ENCODE data around the gene RFNG. TPM values are rescaled to one million over a fixed set of nuclear protein-coding genes. Genes with fewer than 3 reads are reported as not detected.

RFNG gene, protein sequence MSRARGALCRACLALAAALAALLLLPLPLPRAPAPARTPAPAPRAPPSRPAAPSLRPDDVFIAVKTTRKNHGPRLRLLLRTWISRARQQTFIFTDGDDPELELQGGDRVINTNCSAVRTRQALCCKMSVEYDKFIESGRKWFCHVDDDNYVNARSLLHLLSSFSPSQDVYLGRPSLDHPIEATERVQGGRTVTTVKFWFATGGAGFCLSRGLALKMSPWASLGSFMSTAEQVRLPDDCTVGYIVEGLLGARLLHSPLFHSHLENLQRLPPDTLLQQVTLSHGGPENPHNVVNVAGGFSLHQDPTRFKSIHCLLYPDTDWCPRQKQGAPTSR
- total RNA-seq = 10 to 100 TPM; 16.7 to 18.3 TPM

DNA sequence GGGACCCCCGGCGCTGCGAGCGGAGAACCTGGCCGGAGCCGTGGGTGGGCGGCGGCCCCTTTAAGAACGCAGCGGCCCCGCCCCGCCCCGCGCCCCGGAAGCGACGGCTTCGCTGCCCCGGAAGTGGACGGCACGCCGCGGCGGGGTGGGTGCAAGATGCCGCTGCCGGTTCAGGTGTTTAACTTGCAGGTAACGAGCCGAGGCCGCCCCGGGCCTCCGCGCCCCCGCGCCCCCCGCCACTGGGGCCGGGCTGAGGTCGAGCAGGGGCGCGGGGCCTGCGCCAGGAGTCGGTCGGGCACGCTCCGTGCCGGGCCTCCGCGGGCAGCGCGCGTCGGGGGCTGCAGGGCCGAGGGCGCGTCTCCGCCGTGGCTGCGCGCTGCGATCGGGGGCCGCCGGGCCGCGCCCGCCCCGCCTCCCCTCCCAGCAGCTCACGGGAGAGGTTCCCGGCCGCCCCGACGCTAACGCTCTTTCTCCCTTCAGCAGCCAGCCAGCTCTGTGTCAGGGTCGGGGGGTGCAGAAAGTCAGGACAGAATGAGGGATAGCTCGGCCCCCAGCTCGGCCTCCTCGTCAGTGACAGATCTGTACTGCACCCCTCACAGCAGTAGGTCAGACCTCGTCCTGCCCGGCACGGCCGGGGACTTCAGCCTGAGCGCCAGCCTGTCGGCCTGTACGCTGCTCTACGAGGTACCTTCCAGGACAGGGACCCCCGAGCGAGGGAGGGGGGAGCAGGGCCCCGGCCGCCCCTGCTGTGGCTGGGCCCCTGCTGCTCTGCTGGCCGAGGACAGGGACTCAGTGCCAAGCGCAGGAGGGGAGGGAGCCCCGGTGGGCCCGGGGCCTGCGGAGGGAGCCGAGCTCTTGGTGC lies at the start of gene RFNG, which contains the start of gene GPS1:
RFNG (minus strand) TSS at position 36 of the 862 bp plus-strand sequence. CDS start 45 bp downstream, outside the sequence.
GPS1 (plus strand) TSS at position 123 of the 862 bp plus-strand sequence; CDS start at position 157, 34 bp downstream.
- CTCF ChIA-PET = interaction anchor here (1.0 to 1.9 kb wide), 2 partner anchors 14 to 32 kb away, joined by 3 to 5 read pairs; partner anchors contain the start of gene DUS1L
- POLR2A ChIA-PET = interaction anchor here (0.6 to 1.1 kb wide), 2 partner anchors 21 to 184 kb away, joined by 3 read pairs; partner anchors contain the start of gene RAC3

DNA sequence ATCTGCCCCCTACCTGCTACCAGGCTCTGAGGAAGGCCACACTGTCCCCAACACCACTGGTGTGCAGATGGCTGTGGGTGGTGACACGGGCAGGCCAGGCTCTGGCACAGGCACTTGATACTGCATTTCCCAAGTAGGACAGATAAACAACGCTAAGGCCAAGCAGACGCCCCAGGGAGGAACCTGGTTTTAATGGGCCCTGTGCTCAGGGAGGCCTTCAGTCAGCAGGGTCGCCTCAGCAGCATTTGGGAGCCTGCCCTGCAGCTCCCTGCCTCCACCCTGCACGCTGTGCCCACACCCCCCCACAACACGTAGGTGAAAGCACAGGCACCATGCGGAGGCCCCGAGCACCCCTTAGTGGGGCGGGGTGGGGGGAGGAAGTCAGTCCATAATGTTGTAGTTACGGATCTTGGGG lies 49.7 kb upstream of the RFNG start:
- ChIA-PET CTCF (no interaction called here), POLR2A (no interaction called here)

DNA sequence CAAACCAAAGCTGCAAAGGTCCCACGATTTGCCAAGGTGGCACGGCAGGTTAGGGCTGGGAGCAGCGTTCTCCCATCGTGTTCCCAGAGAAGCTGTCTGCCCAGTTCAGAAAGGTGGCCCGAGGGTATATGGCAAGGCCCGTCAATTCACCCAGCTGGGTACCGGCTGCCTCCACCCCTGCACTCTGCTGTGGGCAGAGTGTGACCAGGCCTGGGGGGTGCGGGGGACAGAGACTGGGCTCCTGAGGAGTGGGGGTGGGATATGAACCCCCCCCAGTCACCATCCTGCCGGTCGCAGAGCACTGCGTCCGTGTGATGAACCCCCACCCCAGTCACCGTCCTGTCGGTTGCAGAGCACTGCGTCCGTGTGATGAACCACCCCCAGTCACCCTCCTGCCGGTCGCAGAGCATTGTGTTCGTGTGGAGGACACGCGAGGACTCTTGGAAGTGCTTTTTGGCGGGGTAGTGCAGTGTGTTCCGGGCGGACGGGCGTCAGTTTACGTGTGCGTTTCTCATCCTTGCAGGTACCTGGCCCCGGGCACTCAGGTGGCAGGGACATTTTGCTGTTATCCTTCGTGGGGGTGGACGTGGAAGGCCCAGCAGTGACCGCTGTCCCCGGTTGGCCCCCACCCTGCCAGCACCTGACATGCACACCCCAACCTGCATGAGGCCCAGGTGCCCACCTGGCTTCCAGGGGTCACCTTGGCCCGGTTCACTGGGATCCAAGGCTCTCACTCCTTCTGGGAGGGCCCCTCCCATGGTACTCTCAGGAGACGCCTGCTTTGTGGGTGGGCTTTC lies 49.1 kb upstream of the RFNG start:
- POLR2A ChIA-PET = interaction anchor here (0.7 kb wide), 1 partner anchor 63 kb away, joined by 3 read pairs; the partner anchor contains the start of gene DCXR

DNA sequence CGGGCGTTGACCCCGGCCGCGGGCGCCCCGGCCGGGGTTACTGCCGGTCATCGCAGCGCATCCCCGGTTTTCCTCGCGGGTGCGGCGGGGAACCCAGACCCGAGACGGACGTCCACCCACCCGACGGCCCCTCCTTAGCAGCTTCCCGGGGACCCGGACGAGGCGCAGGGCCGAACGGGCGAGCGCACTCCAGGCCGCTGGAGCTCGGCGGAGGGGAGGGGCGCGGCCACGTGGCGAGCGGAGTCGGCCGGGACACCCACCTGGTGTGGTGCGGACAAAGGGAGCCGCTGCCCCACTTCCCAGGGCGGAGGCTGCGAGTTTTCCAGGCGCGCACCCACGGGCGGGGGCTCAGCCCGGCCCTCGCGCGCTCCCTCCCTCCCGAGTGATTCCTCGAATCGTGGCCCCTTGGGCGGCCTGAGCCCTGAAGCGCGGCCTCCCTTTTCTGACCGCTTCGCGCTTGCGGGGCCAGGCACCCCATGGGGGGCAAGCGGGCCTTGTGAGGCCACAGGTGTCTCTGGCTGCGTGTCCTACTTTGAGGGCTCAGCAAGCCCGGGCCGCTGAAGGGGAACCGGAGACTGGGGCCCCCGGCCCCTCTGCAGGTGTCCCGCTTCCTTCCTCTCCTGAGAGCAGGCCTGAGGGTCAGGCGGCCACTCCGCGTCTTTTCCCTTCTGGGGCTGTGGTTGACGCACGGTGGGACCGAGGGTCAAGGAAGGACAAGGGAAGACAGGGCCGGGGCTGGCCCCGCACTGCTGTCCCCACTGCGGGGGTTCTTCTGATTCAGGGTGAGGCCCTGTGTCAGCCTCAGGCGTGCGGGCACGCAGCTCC lies 47.5 kb upstream of the RFNG start:
- ChIA-PET POLR2A (interaction anchor here (0.6 to 1.0 kb wide), 9 partner anchors 34 to 311 kb away, joined by 3 to 8 read pairs (median 3); partner anchors contain the start of genes CENPX, DCXR and LRRC45), CTCF (interaction anchor here (0.7 to 1.9 kb wide), 8 partner anchors 9 to 140 kb away, joined by 3 to 9 read pairs (median 3); no protein-coding TSS in a partner anchor)

More for the DNA sequence above, 49.1 kb upstream of the RFNG start:
- CTCF ChIA-PET = interaction anchor here (1.0 kb wide), 1 partner anchor 81 kb away, joined by 3 read pairs; no protein-coding TSS in a partner anchor

DNA sequence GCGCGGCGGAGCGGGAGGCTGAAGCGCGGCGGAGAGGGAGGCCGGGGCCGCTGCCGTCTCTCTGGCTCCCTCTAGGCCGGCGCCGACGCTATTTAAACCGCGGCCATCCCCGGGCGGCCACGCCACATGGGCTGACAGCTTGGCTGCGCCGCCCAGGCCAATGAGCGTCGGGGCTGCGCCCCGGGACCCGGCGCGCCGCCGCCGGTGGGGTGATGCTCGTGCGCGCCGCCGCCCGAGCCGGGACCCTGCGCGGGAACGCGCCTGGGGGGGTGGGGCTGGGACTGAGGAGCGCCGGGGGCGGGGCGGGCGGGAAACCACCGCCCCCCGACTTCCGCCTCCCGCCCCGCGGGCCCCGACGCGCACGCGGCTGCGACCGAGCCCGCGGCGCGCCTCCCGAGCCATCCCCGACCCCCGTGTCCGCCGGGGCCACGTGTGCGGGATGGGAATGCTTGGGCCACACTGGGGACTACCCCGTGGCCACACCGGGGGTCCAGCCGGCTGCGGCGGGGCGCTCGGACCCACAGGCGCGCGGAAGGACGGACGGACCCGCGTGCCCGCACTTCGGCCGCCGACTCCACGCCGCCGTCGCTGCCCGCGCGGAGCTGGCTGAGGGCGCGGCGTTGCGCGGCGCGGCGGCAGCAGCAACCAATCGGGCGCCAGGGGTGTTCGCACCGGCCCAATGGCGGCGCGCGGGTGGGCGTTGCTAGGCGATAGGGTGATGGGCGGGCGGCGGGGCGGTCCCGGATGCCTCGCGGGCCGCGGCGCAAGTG lies 46.7 kb upstream of the RFNG start, which contains the start of gene FASN:
FASN (minus strand) TSS at position 68 of the 770 bp plus-strand sequence. CDS start 1,791 bp downstream, outside the sequence.
- POLR2A ChIA-PET = interaction anchor here (0.6 to 1.0 kb wide), 10 partner anchors 8 to 341 kb away, joined by 3 to 8 read pairs (median 3); partner anchors contain the start of genes CENPX, DCXR and LRRC45
- CTCF ChIA-PET = interaction anchor here (0.7 to 1.9 kb wide), 9 partner anchors 10 to 139 kb away, joined by 3 to 9 read pairs (median 3); no protein-coding TSS in a partner anchor

DNA sequence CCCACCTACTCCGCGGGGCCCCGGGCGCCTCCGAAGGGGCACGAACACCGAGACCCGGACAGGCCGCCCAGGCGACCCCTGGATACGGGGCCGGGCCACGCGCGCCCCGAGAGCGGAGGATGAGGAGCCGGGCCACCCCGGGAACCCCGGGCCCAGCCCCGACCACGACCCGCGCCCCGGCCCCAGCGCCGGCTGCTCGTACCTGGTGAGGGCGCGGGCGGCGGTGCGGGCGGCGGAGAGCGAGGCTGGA lies 46.2 kb upstream of the RFNG start:
- ChIA-PET POLR2A (interaction anchor here (1.0 kb wide), 1 partner anchor 9 kb away, joined by 3 read pairs; no protein-coding TSS in a partner anchor), CTCF (interaction anchor here (0.8 to 1.5 kb wide), 3 partner anchors 44 to 78 kb away, joined by 3 read pairs; no protein-coding TSS in a partner anchor)

DNA sequence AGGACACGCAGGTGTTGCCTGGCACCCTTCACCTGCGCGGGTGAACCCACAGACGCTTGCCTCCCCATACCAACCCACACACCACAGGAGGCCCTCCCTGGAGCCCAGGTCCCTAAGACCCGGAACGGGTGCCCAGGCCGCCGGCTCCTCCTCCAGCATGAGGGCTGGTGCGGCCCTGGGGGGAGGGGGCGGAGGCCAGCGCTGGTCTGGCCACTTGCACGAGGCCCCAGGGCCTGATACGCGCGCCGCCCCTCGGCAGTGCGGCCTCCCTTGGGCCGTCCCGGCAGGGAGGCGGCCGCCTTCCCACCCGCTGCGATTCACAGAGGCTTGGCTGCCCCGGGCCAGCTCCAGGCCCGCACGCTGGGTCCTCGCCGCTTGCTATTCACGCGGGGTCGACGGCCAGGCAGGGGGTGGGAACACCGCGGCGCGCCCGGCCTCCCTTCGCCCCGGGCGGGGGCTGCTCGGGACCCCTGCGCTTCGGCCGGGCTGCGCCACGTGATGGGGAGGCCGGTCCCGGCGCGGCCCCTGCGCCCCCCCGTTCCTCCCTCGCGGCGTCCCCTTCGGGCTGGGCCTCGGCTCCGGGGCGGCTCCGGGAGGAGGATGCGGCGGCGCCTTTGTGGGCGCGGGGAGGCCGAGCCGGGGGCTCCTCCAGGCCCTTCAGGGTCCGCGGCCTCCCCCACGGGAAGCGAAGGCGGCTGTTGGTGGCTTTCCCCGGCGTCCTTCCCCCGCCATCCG lies 45.7 kb upstream of the RFNG start:
- POLR2A ChIA-PET = interaction anchor here (1.0 to 1.8 kb wide), 2 partner anchors 9 kb away, joined by 3 to 7 read pairs; no protein-coding TSS in a partner anchor
- CTCF ChIA-PET = interaction anchor here (0.8 to 1.5 kb wide), 3 partner anchors 43 to 78 kb away, joined by 3 read pairs; no protein-coding TSS in a partner anchor

DNA sequence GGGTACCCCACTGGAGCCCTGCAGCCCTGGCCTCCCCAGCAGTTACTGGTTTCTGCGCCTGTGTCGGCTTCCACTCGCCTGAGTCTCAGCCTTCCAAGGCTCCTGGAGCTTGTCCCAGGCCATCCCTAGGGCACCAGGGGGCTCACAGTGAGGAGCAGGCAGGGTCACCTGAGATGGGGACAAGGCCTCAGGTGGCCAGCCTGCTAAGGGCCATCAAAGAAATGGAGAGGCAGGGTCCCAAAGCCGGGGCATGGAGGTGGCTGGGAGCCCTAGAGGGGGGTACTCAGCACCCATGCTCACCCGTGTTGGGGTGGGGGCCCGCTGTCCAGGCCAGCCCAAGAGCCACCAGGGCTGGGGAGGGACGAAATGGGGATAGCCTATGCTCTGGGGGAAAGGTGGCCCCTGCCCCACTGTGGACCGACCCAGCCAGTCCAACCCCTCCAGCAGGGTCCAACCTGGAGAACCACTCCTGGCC lies 45.1 kb upstream of the RFNG start:
- CTCF ChIA-PET = no interaction called here
- POLR2A ChIA-PET = interaction anchor here (0.7 to 1.8 kb wide), 2 partner anchors 10 to 14 kb away, joined by 3 to 7 read pairs; no protein-coding TSS in a partner anchor

DNA sequence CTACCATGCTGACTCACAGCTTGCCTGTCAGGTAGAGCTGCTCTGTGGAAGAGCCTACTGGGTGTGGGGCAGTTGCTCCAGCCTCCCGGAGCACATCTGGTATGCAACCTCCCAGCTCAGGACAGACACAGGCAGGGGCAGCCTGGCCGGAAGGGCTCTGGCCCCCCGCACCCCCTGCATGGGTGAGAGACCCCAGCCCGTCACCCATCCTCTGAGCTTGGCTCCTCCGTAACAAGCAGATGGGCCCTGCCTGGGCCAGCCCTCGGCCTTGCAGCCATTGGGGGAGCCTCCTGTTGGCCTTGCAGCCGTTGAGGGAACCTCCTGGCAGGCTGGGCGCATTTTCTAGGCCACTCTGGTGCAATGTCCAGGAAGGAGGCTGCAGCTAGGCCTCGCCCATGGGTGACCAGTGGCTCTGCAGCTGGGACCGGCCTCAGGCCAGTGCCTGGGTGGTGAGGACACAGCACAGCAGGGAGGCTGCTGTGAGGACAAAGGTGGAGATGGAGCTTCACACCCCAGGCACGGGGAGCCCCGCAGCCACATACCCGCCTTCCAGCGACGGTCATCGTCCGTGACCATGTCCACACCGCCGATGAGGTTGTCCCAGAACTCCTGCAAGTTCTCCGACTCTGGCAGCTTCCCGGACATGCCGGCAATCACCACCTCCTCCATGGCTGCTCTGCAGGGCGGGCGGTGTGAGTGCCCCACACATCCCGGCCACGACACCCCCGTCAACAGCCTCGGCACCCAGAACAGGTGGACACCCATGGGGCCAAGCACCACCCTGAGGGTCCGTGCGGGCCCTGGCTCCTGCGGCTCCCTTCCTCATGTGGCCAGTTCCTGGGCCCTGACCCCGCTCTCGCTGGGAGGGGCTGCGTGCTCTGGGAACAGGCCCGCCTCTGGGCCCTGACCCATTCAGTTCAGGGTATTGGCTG lies 44.4 kb upstream of the RFNG start:
- ChIA-PET CTCF (interaction anchor here (1.7 kb wide), 1 partner anchor 10 kb away, joined by 3 read pairs; no protein-coding TSS in a partner anchor), POLR2A (interaction anchor here (0.7 to 1.8 kb wide), 2 partner anchors 10 to 13 kb away, joined by 3 to 7 read pairs; no protein-coding TSS in a partner anchor)

DNA sequence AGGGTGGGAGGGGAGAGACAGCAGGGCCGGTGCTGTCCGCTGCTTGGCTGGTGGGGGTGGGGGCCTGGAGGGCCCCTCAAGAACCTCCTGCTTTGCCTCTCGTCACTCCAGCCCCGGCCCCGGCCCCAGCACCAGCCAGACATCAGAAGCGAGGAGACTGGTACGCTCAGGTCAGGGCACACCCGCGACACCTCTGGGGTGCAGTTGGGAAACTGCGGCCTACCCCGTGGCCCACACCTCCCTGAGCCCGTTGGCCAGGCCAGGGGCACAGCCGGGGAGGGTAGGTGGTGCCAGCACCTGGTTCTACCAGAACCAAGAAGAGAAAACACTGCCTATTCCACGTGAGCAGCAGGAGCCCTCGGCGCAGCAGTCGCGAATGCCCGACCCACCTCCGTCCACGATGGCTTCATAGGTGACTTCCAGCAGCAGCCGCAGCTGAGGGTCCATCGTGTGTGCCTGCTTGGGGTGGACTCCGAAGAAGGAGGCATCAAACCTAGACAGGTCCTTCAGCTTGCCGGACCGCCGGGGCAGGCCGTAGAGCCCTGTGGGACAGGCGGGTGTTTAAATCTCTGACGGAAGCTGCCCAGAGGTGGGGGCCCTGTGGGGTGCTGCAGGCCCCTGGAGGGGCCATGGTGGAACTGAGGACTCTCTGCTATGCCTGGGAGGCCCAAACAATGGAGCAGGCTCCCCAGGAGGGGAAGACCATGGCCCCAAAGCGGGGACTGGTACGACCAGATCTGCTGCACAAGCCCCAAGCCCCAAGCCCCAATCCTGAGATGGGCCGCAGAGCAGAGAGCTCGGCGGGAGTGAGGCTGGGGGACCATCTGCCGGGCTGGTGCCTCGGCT lies 43.5 kb upstream of the RFNG start:
- POLR2A ChIA-PET = no interaction called here
- CTCF ChIA-PET = interaction anchor here (1.7 kb wide), 1 partner anchor 11 kb away, joined by 3 read pairs; no protein-coding TSS in a partner anchor

DNA sequence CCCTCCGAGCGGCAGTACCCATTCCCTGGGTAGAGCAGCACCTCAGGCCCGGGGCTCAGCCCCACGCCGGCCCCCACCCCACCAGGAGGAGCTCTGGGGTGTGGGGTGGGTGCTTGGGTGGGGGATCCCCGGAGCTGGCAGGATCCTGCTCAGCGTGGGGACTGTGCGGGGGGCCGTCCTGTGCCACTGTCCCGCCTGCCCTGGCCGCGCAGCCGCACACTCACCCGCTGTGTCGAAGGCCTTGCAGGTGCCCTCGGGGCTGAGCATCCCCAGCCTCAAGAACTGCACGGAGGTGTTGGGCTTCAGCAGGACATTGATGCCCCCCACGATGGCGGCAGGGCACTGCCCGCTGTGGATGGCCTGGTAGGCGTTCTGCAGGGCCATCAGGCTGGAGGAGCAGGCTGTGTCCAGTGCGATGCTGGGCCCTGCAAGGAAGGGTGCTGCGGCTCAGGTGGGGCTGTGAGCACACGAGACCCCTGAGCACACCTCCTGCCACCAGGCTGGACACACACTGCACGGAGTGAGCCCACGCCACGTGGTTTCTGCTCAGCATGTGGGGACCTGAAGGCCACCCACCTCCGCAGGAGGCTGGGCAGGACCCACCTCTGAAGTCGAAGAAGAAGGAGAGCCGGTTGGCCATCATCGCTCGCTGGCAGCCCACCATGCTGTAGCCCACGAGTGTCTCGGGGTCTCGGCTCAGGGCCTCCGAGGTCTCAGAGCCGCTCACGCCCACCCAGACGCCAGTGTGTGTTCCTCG lies 41.6 kb upstream of the RFNG start:
- ChIA-PET POLR2A (interaction anchor here (0.6 kb wide), 1 partner anchor 9 kb away, joined by 3 read pairs; no protein-coding TSS in a partner anchor), CTCF (interaction anchor here (0.7 kb wide), 1 partner anchor 13 kb away, joined by 3 read pairs; no protein-coding TSS in a partner anchor)

DNA sequence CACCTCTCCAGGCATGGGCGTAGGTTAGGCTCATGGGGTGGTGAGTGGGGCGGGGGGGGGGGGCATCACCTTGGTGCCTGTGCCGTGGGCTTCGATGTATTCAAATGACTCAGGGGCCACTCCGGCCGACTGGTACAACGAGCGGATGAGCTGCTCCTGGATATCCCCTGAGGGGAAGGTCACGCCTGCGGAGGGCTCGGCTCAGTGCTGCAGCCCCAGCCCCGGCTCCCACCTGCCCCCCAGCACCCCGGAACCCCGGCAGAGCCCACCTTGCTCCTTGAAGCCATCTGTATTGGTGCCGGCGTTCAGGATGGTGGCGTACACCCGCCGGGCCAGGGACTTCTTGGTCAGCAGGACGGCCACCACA lies 41.0 kb upstream of the RFNG start:
- CTCF ChIA-PET = interaction anchor here (0.7 kb wide), 1 partner anchor 13 kb away, joined by 3 read pairs; no protein-coding TSS in a partner anchor

DNA sequence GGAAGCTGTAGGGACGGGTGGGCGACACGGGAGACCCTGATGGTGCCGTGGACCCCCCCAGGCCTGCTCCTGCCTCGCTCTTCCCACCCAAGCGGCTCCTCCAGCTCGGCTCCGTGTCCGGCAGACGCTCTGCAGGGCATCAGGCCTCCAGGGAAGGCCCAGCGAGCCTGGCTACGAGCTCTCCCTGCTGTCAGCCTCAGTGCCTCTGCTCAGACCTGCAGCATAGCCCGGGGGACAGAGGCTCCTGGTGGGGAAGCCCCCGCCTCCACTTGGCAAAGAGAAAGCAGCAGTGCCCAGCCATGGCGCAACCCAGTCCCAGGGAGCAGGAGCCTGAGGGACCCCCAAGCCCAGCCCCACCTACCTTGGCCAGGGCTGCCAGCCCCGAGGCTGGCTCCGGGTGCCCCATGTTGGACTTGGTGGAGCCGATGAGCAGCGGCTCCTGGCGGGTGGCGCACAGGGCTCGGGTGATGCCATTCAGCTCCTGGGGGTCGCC lies 40.5 kb upstream of the RFNG start:
- POLR2A ChIA-PET = no interaction called here
- CTCF ChIA-PET = no interaction called here

More for the DNA sequence above, 41.0 kb upstream of the RFNG start:
- POLR2A ChIA-PET = no interaction called here

Measured in activated CD8-positive, alpha-beta memory T cell treated with anti-CD3 and anti-CD28 coated beads for 36 hours (primary cell).